Measurements from ENCODE around the gene ANGPTL4. TPM values are rescaled to one million over a fixed set of nuclear protein-coding genes. Genes with fewer than 3 reads are reported as not detected.

ANGPTL4 gene
- polyA plus RNA-seq, 2 of the 4 experiments (the other 2 are of a cell fraction): 12.3 to 30.8 TPM

- no peak for DNase-seq (ENCODE audit: low read depth in 1 of 2, low spot score in 1 of 2)
- POLR2A ChIA-PET: no interaction called here
- Histone ChIP-seq H3K9me3 (no peaks in the 10 kb centered on the region), H3K4me2 (no peak overlapping the region), H3K27ac (peak overlapping the region in 1 of 2 experiments; percentile 78; a peak in 4 of 6 replicates), H3K4me3 (no peak overlapping the region), H3K4me1 (peaks cover 56% of the 10 kb centered on the region)
- FAIRE-seq: no peak
- 72% methylated on average over 5 of the region's 7 CpGs for WGBS (ENCODE audit: missing lambda C conversion rate)
- CTCF ChIA-PET: interaction anchor here (0.6 to 8.0 kb wide), 9 partner anchors 8 to 81 kb away, joined by 3 to 71 read pairs (median 3); no protein-coding TSS in a partner anchor
- TF ChIP-seq RAD21 (conservative IDR thresholded peaks at IDR 0.05 in 1 of 2, IDR thresholded peaks at IDR 0.05 in 1 of 2) (no peak), NR3C1 (IDR thresholded peaks at IDR 0.05) (no peak), ESRRA (IDR thresholded peaks at IDR 0.05; ENCODE audit: borderline replicate concordance, low read length) (no peak), BHLHE40 (IDR thresholded peaks at IDR 0.05; ENCODE audit: low read depth, low read length) (no peak), HOXA7 (CRISPR knock-in tag; IDR thresholded peaks at IDR 0.05) (no peak)
- no peak for ATAC-seq
These were observed 32.2 kb downstream of the ANGPTL4 start for GRCh38 chr19:8396185-8396562.

GRCh38 chr19:8396563-8397203 lies 32.7 kb downstream of the ANGPTL4 start:
- peak; percentile 38 to 69 for DNase-seq (ENCODE audit: low read depth in 1 of 2, low spot score in 1 of 2)
- Histone ChIP-seq H3K9me3 (no peaks in the 10 kb centered on the region), H3K4me3 (no peak overlapping the region), H3K4me1 (peaks cover 51% of the 10 kb centered on the region), H3K4me2 (0 out of 3 replicates have a peak overlapping the region, but pooled peaks have one; percentile 38), H3K27ac (peak overlapping the region; percentile 52 to 78; a peak in 4 of 6 replicates)
- 63% methylated on average over 11 of the region's 22 CpGs for WGBS (ENCODE audit: missing lambda C conversion rate)
- peak; percentile 67 to 73 for ATAC-seq
- FAIRE-seq: no peak
- CTCF ChIA-PET: interaction anchor here (0.6 to 8.0 kb wide), 10 partner anchors 17 to 63 kb away, joined by 3 to 71 read pairs (median 4); partner anchors contain the start of gene MARCHF2
- POLR2A ChIA-PET: no interaction called here
- no peak for TF ChIP-seq ELK1 (IDR thresholded peaks at IDR 0.05; ENCODE audit: low read depth, low read length)
- TF ChIP-seq CHD4 (IDR thresholded peaks at IDR 0.05; ENCODE audit: borderline replicate concordance): no peak
- TF ChIP-seq FOSB (CRISPR knock-in tag; IDR thresholded peaks at IDR 0.05): no peak
- TF ChIP-seq ATOH8 (CRISPR knock-in tag; IDR thresholded peaks at IDR 0.05; ENCODE audit: low read depth): no peak
- no peak for TF ChIP-seq HOXB5 (CRISPR knock-in tag; IDR thresholded peaks at IDR 0.05)
- peak; percentile 61 to 68 for TF ChIP-seq RAD21 (conservative IDR thresholded peaks at IDR 0.05 in 1 of 2, IDR thresholded peaks at IDR 0.05 in 1 of 2)
- TF ChIP-seq NR3C1 (IDR thresholded peaks at IDR 0.05): no peak
- TF ChIP-seq MAFK (IDR thresholded peaks at IDR 0.05; ENCODE audit: partially characterized antibody): no peak
- no peak for TF ChIP-seq ZC3H11A (IDR thresholded peaks at IDR 0.05)
- no peak for TF ChIP-seq JUN (IDR thresholded peaks at IDR 0.05)
- TF ChIP-seq HEYL (CRISPR knock-in tag; IDR thresholded peaks at IDR 0.05): no peak
- TF ChIP-seq HDAC2 (IDR thresholded peaks at IDR 0.05): no peak
- TF ChIP-seq HOXB13 (CRISPR knock-in tag; IDR thresholded peaks at IDR 0.05; ENCODE audit: low read depth): no peak
- no peak for TF ChIP-seq PBX3 (IDR thresholded peaks at IDR 0.05)
- TF ChIP-seq USF2 (IDR thresholded peaks at IDR 0.05): no peak
- no peak for TF ChIP-seq CBX2 (IDR thresholded peaks at IDR 0.05; ENCODE audit: borderline replicate concordance, low read depth)
- TF ChIP-seq EHF (CRISPR knock-in tag; IDR thresholded peaks at IDR 0.05): no peak
- no peak for TF ChIP-seq FOXS1 (CRISPR knock-in tag; IDR thresholded peaks at IDR 0.05)
- TF ChIP-seq GATA3 (IDR thresholded peaks at IDR 0.05; ENCODE audit: borderline replicate concordance): no peak
- no peak for TF ChIP-seq RFX5 (IDR thresholded peaks at IDR 0.05)
- no peak for TF ChIP-seq CEBPB (IDR thresholded peaks at IDR 0.05)
- TF ChIP-seq SMC3 (IDR thresholded peaks at IDR 0.05): peak; percentile 82
- TF ChIP-seq EHMT2 (IDR thresholded peaks at IDR 0.05; ENCODE audit: low read depth): no peak
- TF ChIP-seq MAZ (IDR thresholded peaks at IDR 0.05; ENCODE audit: borderline replicate concordance, low read depth, low read length): peak; percentile 91
- no peak for TF ChIP-seq TP53 (CRISPR knock-in tag; IDR thresholded peaks at IDR 0.05)
- TF ChIP-seq ESRRA (IDR thresholded peaks at IDR 0.05; ENCODE audit: borderline replicate concordance, low read length): no peak
- TF ChIP-seq PHF8 (IDR thresholded peaks at IDR 0.05; ENCODE audit: borderline replicate concordance, low read depth): no peak
- peak; percentile 60 for TF ChIP-seq CTCF (IDR thresholded peaks at IDR 0.05)
- TF ChIP-seq POLR2AphosphoS2 (conservative IDR thresholded peaks at IDR 0.05; ENCODE audit: low read length): no peak

Data from A549 (cell line).